ENCODE data around the gene SPEN.

GRCh38 chr1:15934211-15935055 lies 86.9 kb downstream of the SPEN start:
- no peak for TF ChIP-seq POLR2A (IDR thresholded peaks at IDR 0.05)
- TF ChIP-seq, protein P1, sequence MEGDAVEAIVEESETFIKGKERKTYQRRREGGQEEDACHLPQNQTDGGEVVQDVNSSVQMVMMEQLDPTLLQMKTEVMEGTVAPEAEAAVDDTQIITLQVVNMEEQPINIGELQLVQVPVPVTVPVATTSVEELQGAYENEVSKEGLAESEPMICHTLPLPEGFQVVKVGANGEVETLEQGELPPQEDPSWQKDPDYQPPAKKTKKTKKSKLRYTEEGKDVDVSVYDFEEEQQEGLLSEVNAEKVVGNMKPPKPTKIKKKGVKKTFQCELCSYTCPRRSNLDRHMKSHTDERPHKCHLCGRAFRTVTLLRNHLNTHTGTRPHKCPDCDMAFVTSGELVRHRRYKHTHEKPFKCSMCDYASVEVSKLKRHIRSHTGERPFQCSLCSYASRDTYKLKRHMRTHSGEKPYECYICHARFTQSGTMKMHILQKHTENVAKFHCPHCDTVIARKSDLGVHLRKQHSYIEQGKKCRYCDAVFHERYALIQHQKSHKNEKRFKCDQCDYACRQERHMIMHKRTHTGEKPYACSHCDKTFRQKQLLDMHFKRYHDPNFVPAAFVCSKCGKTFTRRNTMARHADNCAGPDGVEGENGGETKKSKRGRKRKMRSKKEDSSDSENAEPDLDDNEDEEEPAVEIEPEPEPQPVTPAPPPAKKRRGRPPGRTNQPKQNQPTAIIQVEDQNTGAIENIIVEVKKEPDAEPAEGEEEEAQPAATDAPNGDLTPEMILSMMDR (IDR thresholded peaks at IDR 0.05), result no peak
